Adrenal gland (tissue), 5 donors: Measurements from ENCODE around the gene LRRK1.

Source experiments
- CTCF ChIP-seq, 6 experiments: fragments of 450-650 bp in 4 of 6; fragments of 200-600 bp in 2 of 6; sonication (generic) in 1 of 6; IDR thresholded peaks; 1 replicate in 5 of 6; 2 replicates in 1 of 6; pipeline versions ENCODE4 v1.5.1 to v1.8.0; 2016 to 2021; ENCODE audit warnings: antibody characterized with exemption in 6 of 6, mild to moderate bottlenecking in 2 of 6, moderate library complexity in 1 of 6
- POLR2A ChIP-seq, 2 donors: fragments of 450-650 bp; IDR thresholded peaks; one replicate each; pipeline ENCODE4 v1.6.1; 2017; ENCODE audit warnings: antibody characterized with exemption in 2 of 2, mild to moderate bottlenecking in 2 of 2, moderate library complexity in 1 of 2
- donor health status: DM: no; HTN: no; CAD: no.

GRCh38 chr15:101066501-101067408 lies 147.6 kb downstream of the LRRK1 start:
- TF ChIP-seq CTCF (IDR thresholded peaks at IDR 0.05) (no peak), POLR2A (IDR thresholded peaks at IDR 0.05) (no peak)
